Endodermal cell (in vitro differentiated cells): ENCODE data around the gene MT1HL1. TPM values are rescaled to one million over a fixed set of nuclear protein-coding genes. Genes with fewer than 3 reads are reported as not detected.

Experiments used
- DNase-seq: peaks from one replicate; pipeline ENCODE4 v3.0.0-alpha.2; 2017
- H3K27ac ChIP-seq: 2 replicates; pipeline ENCODE4 v1.5.1; 2013; ENCODE audit warnings: mild to moderate bottlenecking, low read depth, low read length, moderate library complexity
- H3K27me3 ChIP-seq: 2 replicates; pipeline ENCODE4 v1.6.1; 2013; ENCODE audit warnings: mild to moderate bottlenecking, low read length, moderate library complexity; ENCODE audit not compliant: insufficient read depth, control insufficient read depth, poor library complexity, severe bottlenecking
- H3K36me3 ChIP-seq: 2 replicates; pipeline ENCODE4 v1.7.0; 2013; ENCODE audit warnings: mild to moderate bottlenecking, low read length, moderate library complexity; ENCODE audit not compliant: control insufficient read depth, insufficient read depth
- H3K4me1 ChIP-seq: one replicate; pipeline ENCODE4 v1.7.0; 2013; ENCODE audit warnings: low read length; ENCODE audit not compliant: control insufficient read depth, insufficient read depth
- H3K4me3 ChIP-seq: 2 replicates; pipeline ENCODE4 v1.5.1; 2013; ENCODE audit warnings: mild to moderate bottlenecking, low read length, moderate library complexity
- H3K9ac ChIP-seq: 2 replicates; pipeline ENCODE4 v1.6.1; 2013; ENCODE audit warnings: mild to moderate bottlenecking, low read length, moderate library complexity; ENCODE audit not compliant: poor library complexity, severe bottlenecking; ENCODE audit errors: extremely low read depth
- H3K9me3 ChIP-seq: 2 replicates; pipeline ENCODE4 v1.6.1; 2013; ENCODE audit warnings: mild to moderate bottlenecking, low read length, moderate library complexity; ENCODE audit not compliant: control insufficient read depth
- H3K27ac Mint-ChIP-seq: 2 replicates; pipeline ENCODE4 v1.8.0; 2020; ENCODE audit warnings: mixed read lengths
- H3K27me3 Mint-ChIP-seq: 2 replicates; pipeline ENCODE4 v1.8.0; 2021; ENCODE audit warnings: mild to moderate bottlenecking, mixed read lengths; ENCODE audit not compliant: insufficient read depth
- H3K36me3 Mint-ChIP-seq: 2 replicates; pipeline ENCODE4 v1.8.0; 2020; ENCODE audit warnings: low read depth, mixed read lengths
- H3K4me1 Mint-ChIP-seq: 2 replicates; pipeline ENCODE4 v1.8.0; 2020; ENCODE audit warnings: mixed read lengths
- H3K4me3 Mint-ChIP-seq: 2 replicates; pipeline ENCODE4 v1.8.0; 2020; ENCODE audit warnings: mild to moderate bottlenecking, moderate library complexity, mixed read lengths
- H3K9me3 Mint-ChIP-seq: 2 replicates; pipeline ENCODE4 v1.8.0; 2020; ENCODE audit warnings: mild to moderate bottlenecking, mixed read lengths
- WGBS, 2 experiments: methylation state at CpG; one replicate each; pipeline versions ENCODE4 v1.1.5 to v1.1.7; 2013; ENCODE audit warnings: missing lambda C conversion rate in 2 of 2, mixed read lengths in 1 of 2; ENCODE audit not compliant: insufficient coverage in 1 of 2, insufficient read length in 1 of 2; 5-methylcytosine and 5-hydroxymethylcytosine counted together
- total RNA-seq, 2 donors: library from RNA; stranded (reverse); fragmentation: NEBNext Ultra II Directional in 1 of 2; extraction: Animal tissue kit (Norgen Biotek cat#: 25700) in 1 of 2; gene quantifications; 2 replicates in 1 of 2; 3 replicates in 1 of 2; pipeline ENCODE4 v1.2.1, GENCODE V29; 2021
- TF ChIP-seq, protein P1 (sequence below): fragments of 200-600 bp; sonication (generic); conservative IDR thresholded peaks from 2 replicates; pipeline ENCODE4 v1.5.0; 2021; ENCODE audit warnings: antibody characterized with exemption, mild to moderate bottlenecking

The MT1HL1 gene
- total RNA-seq, 2 donors from 2014 or later = not detected

DNA sequence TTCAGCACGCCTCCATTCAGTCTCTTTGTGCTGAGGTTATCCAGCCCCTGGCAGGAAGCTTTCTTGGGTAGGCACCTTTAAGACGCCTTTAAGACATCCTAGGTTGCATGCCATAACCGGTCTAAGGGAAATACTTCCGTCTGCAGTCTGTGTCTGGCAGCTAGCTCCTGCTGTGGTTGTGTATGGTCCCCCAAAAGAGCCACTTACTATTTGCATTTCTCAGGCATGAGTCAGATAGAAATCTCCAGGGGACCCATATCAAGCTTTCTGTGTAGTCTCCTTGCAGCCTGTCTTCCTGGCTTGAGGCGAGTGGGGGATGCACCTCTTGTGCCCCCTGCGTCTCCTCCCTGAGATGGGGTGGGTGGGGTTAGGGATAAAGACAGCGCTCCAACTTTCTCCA is 27.8 kb upstream of the MT1HL1 start:
- Mint-ChIP-seq H3K27me3 (no peaks in the 10 kb centered on the region), H3K9me3 (no peaks in the 10 kb centered on the region), H3K4me3 (no peak overlapping the region), H3K27ac (peak overlapping the region; percentile 53), H3K36me3 (no peaks in the 10 kb centered on the region), H3K4me1 (peaks cover 10% of the 10 kb centered on the region)
- Histone ChIP-seq H3K27me3 (no peaks in the 10 kb centered on the region), H3K9me3 (no peaks in the 10 kb centered on the region), H3K4me1 (no peaks in the 10 kb centered on the region), H3K4me3 (no peak overlapping the region), H3K27ac (no peak overlapping the region), H3K36me3 (no peaks in the 10 kb centered on the region), H3K9ac (no peak overlapping the region)
- WGBS, 2 experiments = 29 to 43% methylated on average over 4 to 6 of the region's 7 CpGs
- TF ChIP-seq, protein P1, sequence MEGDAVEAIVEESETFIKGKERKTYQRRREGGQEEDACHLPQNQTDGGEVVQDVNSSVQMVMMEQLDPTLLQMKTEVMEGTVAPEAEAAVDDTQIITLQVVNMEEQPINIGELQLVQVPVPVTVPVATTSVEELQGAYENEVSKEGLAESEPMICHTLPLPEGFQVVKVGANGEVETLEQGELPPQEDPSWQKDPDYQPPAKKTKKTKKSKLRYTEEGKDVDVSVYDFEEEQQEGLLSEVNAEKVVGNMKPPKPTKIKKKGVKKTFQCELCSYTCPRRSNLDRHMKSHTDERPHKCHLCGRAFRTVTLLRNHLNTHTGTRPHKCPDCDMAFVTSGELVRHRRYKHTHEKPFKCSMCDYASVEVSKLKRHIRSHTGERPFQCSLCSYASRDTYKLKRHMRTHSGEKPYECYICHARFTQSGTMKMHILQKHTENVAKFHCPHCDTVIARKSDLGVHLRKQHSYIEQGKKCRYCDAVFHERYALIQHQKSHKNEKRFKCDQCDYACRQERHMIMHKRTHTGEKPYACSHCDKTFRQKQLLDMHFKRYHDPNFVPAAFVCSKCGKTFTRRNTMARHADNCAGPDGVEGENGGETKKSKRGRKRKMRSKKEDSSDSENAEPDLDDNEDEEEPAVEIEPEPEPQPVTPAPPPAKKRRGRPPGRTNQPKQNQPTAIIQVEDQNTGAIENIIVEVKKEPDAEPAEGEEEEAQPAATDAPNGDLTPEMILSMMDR = no peak
- DNase-seq = peak; percentile 85

DNA sequence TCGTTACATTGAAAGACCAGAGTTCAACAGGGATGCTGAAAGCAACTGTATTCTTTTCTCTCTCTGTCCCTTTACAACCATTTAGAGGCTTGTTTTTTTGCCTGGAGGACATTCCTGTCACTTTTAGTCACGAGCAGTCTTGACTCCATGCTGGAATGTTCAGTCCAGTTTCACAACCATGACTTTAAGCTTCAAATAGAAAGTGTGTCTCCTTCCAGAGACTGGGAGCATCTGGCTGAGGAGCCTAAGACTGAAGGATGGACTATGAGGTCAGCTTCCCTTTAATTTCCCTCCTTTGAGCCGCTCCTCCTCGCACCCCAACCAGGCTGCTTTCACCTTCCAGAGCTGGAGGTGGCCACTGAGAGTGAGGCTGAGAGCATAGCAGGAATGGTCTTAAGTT is 27.2 kb upstream of the MT1HL1 start:
- Histone ChIP-seq H3K4me1 (no peaks in the 10 kb centered on the region), H3K36me3 (no peaks in the 10 kb centered on the region), H3K4me3 (no peak overlapping the region), H3K9ac (no peak overlapping the region), H3K27ac (no peak overlapping the region), H3K27me3 (no peaks in the 10 kb centered on the region), H3K9me3 (no peaks in the 10 kb centered on the region)
- Mint-ChIP-seq H3K4me1 (peaks cover 10% of the 10 kb centered on the region), H3K36me3 (no peaks in the 10 kb centered on the region), H3K27ac (peak overlapping the region; percentile 53), H3K9me3 (no peaks in the 10 kb centered on the region), H3K4me3 (no peak overlapping the region), H3K27me3 (no peaks in the 10 kb centered on the region)
- TF ChIP-seq, protein P1 = no peak
- DNase-seq = no peak
- WGBS, 2 experiments = 74 to 87% methylated on average over 2 to 4 of the region's 4 CpGs

DNA sequence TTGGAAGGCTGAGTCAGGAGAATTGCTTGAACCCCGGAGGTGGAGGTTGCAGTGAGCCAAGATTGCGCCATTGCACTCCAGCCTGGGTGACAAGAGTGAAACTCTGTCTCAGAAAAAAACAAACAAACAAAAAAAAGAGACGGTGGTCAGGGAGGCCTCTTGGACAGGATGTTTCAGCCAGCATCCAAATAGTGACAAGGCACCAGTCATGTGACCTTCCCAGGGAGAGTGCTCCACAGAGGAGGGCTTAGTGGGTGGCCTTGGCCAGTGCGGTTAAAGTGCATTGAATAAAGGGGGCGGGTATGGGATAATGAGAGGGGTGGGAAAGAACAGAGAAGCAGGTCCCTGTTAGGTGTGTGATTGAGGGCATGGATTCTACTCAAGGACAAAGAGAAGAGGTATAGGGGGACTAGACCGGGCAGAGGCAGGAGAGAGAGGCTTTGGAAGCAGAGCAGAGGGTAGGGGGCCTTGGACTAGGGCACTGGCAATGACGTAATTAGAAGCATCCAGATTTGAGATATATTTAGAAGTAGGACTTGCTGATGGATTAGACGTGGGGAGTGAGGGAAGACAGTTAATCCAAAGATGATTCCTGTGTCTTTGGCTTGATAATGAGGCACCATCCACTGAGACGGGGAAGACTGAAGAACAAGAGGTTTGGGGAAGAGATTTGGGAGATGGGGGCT is 25.8 kb upstream of the MT1HL1 start:
- WGBS, 2 experiments = 87 to 89% methylated on average over 6 to 9 of the region's 9 CpGs
- Histone ChIP-seq H3K9ac (no peak overlapping the region), H3K4me1 (no peaks in the 10 kb centered on the region), H3K36me3 (no peaks in the 10 kb centered on the region), H3K4me3 (no peak overlapping the region), H3K27me3 (no peaks in the 10 kb centered on the region), H3K27ac (no peak overlapping the region), H3K9me3 (no peaks in the 10 kb centered on the region)
- no peak for DNase-seq
- peaks cover 3% of the 10 kb centered on the region for H3K36me3 Mint-ChIP-seq
- no peak overlapping the region for H3K27ac Mint-ChIP-seq
- H3K4me1 Mint-ChIP-seq = peaks cover 10% of the 10 kb centered on the region
- peaks cover 7% of the 10 kb centered on the region for H3K9me3 Mint-ChIP-seq
- H3K4me3 Mint-ChIP-seq = no peak overlapping the region
- TF ChIP-seq, protein P1 = no peak
- no peaks in the 10 kb centered on the region for H3K27me3 Mint-ChIP-seq
